Pulmonary artery endothelial cell (primary cell): Measurements from ENCODE around the gene ARVCF. TPM values are rescaled to one million over a fixed set of nuclear protein-coding genes. Genes with fewer than 3 reads are reported as not detected.

ENCODE experiments used
- DNase-seq: peaks from one replicate; pipeline ENCODE4 v3.0.0-alpha.2; 2011; ENCODE audit warnings: low read depth, low spot score
- total RNA-seq: library from RNA; depleted of rRNA; stranded (reverse); fragments of >200 nt; gene quantifications from 2 replicates; pipeline ENCODE4 v1.2.3, GENCODE V29; 2014

ARVCF gene
- total RNA-seq, 1 donor from 2014 or later = 52.8 TPM

- DNase-seq = no peak
Measured at GRCh38 chr22:20000246-20001081, 16.2 kb downstream of the ARVCF start.

DNA sequence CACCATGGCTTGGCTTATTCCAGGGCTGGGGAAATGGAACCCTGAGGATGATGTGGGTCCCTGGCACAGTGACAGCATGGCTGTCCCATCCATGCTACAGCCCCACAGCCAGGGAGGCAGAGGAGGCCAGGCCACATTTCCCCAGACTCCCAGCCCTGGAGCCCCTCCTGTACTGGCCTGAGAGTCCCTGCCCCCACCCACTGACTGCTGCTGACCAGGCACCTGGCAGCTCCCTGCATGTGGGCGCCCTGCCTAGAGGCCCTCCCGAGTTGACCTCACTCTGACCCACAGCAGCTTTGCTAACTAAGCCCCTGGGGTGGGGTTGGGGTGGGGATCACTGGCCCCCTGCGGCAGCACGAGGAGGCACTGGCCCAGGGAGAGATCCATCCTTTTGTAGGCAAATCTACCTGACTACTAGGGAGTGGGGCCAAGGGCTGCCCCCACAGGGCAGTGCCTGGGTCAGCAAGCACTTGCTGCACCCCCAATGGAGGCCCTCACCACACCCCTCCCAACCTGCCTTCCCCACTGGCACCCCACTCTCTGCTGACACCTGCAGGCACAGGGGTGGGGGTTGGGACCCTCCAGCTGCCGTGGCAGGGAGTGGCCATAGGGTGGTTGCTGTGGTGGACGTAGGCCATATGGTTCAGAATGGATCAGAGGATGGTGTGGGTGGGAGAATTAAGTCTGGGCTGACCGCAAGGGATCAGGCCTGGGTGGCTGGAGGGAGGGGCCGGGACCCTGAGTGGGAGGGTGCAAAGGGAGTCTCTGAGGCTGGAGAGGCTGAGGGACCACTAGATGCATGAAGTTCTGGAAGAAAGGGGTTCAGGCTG, 17.4 kb downstream of the ARVCF start:
- DNase-seq = no peak

DNA sequence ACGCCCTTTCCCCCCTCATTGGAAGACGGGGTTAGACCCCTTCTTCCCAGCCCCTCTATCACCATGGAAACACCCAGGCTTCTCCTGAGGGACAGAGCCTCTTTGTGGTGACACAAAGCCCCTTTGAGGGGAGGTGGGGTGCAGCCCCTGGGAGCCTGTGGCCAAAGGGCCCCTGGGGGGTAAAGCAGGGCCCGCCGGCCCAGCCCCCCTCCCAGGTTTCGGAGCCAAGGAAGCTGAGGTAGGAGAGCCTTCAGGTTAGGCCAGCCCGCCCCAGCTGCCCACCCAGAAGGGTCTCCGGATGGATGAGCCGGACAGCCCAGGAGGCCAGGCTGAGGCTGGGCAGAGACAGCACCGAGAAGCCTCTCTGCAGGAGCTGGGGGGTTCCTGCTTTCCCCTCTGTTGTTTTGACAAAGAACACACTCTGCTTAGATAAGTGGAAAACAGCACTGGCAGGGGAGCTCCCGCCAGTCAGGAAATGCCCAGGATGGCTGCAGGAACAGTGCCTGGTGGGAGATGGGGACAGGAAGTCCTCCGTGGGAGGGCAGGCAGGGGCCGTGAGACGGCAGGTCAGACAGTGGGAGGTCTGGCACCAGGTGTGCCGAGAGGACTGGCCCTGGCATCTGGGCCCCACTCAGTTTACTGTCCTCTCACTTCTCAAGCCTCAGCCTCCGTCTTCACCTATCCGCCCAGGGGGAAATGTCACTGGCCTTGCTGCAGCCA, 18.2 kb downstream of the ARVCF start:
- DNase-seq = no peak

- no peak for DNase-seq
Measured at GRCh38 chr22:19997561-19998231, 18.9 kb downstream of the ARVCF start.

- no peak for DNase-seq
Measured at GRCh38 chr22:19996694-19997384, 19.8 kb downstream of the ARVCF start.

GRCh38 chr22:19995611-19996339, 20.8 kb downstream of the ARVCF start:
- DNase-seq = no peak

GRCh38 chr22:19994851-19995610, 21.6 kb downstream of the ARVCF start:
- no peak for DNase-seq

GRCh38 chr22:19993926-19994325, 22.7 kb downstream of the ARVCF start:
- DNase-seq = no peak

GRCh38 chr22:19992921-19993355, 23.7 kb downstream of the ARVCF start:
- DNase-seq = no peak

- no peak for DNase-seq
Measured at GRCh38 chr22:19992481-19992911, 24.1 kb downstream of the ARVCF start.

GRCh38 chr22:19991645-19992451, 24.8 kb downstream of the ARVCF start:
- DNase-seq = no peak

DNA sequence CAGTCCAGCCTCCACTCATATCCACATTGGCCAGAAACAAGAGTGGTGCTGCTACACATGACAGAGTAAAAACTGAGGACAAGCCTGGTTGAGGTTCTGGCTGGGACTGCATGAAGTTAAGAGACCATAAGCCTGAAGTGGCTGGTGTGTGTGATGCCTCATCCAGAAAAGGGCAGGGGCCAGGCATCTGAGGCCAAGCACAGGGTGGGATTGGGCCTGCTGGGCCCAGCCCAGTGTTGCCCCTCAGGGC, 25.3 kb downstream of the ARVCF start:
- DNase-seq = no peak

DNA sequence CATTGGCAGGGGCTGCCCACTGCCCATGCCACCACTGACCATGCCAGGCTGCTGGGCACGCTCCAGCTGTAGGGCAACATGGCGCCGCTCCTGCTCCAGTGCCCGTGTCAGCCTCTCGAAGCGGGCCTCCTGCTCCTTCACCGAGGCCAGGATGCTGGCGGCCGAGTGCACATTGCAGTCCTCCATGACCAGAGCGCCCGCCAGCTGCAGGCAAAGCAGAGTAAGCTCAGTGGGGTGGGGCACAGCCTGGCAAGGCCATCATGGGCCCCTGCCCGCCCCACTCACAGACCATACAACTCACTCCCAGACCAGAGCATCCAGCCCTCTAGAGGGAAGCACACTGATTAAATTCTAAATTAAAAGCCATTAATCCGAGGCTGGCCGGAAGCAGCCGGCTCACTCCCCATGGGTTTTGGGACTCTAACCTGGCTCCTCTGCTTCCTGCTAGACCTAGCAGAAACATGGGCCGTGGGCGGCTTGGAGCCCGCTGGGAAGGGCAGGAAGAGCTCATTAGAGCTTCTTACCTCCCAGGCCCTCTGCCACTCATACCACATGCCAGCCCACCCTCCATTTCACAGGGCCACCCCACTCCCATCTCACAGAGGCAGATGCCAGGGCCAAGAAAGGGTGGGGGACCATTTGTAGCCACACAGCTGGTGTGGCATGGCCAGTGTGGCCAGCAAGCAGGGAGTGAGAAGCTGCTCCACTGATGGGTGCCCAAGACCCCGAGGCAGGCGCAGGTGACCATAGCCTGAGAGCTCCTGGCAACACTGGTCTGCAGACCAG, 25.8 kb downstream of the ARVCF start:
- DNase-seq = no peak

GRCh38 chr22:19990188-19990587, 26.4 kb downstream of the ARVCF start:
- DNase-seq = no peak

DNA sequence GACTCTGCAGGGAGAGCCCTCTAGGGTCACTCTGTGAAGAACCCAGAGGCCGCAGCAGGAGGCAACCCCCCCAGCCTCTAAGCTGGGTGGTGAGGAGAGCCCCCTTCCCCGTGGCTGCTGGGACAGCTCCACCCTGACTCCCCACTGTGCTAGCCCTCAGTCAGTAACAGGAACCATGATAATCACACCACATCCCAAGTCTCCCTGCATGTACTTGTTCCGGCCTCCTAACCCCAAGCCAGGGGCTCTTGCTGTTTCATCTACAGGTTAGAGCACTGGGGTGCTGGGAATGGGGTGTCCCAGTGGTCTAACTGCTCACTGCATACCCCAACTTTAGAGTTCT, 26.9 kb downstream of the ARVCF start:
- DNase-seq = no peak

- no peak for DNase-seq
Measured at GRCh38 chr22:19988965-19989724, 27.5 kb downstream of the ARVCF start.

GRCh38 chr22:19988331-19988808, 28.3 kb downstream of the ARVCF start:
- DNase-seq = no peak
